Thyroid gland (tissue), 4 donors: ENCODE measurements around the gene MSH3.
"Not testable (repeated sequence)": the region's sequence is repeated elsewhere in the genome, so short reads cannot be mapped to it uniquely, and the experiment has no call there.

Experiments
- POLR2A ChIP-seq, 2 donors: fragments of 450-650 bp; IDR thresholded peaks; one replicate each; pipeline ENCODE4 v1.6.1; 2017; ENCODE audit warnings: antibody characterized with exemption in 2 of 2, mild to moderate bottlenecking in 2 of 2, moderate library complexity in 1 of 2
- TF ChIP-seq, protein P1 (sequence below), 6 experiments: fragments of 200-600 bp in 3 of 6; fragments of 450-650 bp in 3 of 6; sonication (generic) in 3 of 6; IDR thresholded peaks; one replicate each; pipeline ENCODE4 v1.5.1; 2016 to 2019; ENCODE audit warnings: antibody characterized with exemption in 6 of 6, mild to moderate bottlenecking in 2 of 6, inconsistent platforms in 1 of 6, moderate library complexity in 1 of 6

DNA sequence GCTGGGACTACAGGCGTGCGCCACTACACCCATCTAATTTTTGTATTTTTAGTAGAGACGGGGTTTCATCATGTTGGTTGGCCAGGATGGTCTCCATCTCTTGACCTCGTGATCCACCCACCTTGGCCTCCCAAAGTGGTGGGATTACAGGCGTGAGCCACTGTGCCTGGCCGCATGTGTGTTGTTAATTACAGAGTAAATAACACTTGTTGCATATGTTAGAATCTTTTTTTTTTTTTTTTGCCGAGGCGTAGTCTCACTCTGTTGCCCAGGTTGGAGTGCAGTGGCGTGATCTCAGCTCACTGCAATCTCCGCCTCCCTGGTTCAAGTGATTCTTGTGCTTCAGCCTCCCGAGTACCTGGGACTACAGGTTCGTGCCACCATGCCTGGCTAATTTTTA is 86.0 kb downstream of the MSH3 start:
- not testable (repeated sequence) for TF ChIP-seq POLR2A (IDR thresholded peaks at IDR 0.05)
- TF ChIP-seq, protein P1, sequence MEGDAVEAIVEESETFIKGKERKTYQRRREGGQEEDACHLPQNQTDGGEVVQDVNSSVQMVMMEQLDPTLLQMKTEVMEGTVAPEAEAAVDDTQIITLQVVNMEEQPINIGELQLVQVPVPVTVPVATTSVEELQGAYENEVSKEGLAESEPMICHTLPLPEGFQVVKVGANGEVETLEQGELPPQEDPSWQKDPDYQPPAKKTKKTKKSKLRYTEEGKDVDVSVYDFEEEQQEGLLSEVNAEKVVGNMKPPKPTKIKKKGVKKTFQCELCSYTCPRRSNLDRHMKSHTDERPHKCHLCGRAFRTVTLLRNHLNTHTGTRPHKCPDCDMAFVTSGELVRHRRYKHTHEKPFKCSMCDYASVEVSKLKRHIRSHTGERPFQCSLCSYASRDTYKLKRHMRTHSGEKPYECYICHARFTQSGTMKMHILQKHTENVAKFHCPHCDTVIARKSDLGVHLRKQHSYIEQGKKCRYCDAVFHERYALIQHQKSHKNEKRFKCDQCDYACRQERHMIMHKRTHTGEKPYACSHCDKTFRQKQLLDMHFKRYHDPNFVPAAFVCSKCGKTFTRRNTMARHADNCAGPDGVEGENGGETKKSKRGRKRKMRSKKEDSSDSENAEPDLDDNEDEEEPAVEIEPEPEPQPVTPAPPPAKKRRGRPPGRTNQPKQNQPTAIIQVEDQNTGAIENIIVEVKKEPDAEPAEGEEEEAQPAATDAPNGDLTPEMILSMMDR (IDR thresholded peaks at IDR 0.05), result not testable (repeated sequence)
